Measurements from ENCODE around the gene C4B.
A peak's percentile ranks its signal among the peaks of the same experiment; 100 is the strongest.
"Not testable (repeated sequence)": the region's sequence is repeated elsewhere in the genome, so short reads cannot be mapped to it uniquely, and the experiment has no call there.

C4B gene

DNA sequence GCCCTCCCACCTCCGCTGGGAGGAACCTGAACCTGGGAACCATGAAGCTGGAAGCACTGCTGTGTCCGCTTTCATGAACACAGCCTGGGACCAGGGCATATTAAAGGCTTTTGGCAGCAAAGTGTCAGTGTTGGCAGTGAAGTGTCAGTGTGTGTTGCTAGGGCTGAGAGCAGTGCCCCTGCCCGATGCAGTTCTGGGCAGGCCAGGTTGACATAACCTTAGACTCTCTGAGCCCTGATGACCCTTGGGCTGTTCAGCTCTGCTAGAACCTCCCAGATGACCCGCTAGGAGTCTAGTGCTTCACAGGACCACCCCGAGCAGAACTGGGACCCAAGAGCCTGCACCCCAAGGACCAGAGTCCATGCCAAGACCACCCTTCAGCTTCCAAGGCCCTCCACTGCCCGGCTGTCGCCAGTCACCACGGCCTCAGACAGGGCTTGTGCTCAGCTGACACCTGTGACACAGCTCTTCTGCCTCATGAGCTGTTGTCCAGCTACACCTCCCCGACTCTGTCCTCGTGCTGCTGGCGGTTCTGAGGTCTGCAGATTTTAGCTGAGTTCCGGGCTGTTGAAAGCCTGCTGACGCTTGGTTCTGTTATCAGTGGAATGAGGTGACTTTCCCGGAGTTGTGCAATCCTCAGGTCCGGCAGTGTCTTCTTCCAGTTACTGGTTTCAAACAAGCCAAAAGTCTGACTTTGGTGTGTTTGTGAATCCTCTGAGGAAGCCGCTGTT is 20.9 kb downstream of the C4B start:
- DNase-seq (ENCODE audit: low read depth in 2 of 2), result not testable (repeated sequence)

DNA sequence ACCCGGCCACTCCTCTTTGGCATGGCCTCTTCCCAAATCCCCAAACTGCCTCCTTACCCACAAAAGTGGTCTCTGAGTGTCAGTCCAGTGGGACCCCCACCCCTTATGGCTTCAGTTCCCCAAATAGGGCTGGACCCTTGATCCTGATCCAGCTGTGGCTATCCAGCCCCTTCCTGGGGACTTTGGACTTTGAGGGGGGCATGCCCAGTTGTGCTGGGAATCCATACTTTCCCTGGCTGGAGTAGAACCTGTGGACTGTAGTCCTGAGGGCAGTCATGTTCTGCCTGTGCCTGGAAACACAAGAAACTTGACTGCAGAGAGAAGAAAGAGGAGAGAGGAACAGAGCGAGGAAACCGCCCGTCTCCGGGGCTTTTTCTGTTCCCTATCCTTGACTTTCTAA is 22.5 kb downstream of the C4B start:
- not testable (repeated sequence) for DNase-seq (ENCODE audit: low read depth in 2 of 2)

DNA sequence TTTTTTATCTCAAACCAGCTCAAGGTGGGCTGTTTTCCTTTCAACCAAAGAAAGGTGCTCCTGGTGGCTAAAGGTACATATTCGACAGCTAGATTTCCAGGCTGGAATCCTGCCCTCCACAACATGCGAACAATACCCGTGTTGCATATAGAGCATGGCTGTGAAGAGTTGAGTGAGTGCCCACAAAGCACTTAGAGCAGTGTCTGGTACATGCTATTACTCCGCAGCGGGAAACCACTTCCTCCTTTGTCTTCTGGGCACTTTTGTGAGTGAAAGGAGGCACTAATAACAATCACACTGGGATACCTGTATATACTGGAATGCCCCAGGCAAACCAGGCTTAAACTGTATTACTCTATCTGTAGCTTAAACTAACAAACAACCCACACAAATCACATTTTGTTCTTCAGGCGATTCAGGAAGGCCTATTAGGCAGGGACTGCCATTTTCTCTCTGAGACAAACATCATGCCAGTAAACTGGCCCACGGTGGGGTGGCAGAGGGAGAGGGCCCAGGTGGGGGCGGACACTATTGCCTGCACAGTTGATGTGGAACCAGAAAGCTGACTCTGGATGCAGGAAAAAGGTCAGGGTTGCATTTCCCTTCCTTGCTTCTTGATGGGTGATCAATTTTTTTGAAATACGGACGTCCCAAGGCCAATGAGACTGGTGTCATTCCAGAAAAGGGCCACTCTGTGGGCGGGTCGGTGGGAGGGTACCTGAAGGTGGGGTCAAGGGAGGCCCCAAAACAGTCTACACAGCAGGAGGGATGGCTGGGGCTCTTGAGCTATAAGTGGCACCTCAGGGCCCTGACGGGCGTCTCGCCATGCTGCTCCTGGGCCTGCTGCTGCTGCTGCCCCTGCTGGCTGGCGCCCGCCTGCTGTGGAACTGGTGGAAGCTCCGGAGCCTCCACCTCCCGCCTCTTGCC is 23.3 kb downstream of the C4B start, which contains the start of gene CYP21A2:
TSS of gene CYP21A2 (plus strand) at position 818 of the 927 bp plus-strand sequence. CDS start at position 826, 8 bp downstream.
- not testable (repeated sequence) for DNase-seq (ENCODE audit: low read depth in 2 of 2)

DNA sequence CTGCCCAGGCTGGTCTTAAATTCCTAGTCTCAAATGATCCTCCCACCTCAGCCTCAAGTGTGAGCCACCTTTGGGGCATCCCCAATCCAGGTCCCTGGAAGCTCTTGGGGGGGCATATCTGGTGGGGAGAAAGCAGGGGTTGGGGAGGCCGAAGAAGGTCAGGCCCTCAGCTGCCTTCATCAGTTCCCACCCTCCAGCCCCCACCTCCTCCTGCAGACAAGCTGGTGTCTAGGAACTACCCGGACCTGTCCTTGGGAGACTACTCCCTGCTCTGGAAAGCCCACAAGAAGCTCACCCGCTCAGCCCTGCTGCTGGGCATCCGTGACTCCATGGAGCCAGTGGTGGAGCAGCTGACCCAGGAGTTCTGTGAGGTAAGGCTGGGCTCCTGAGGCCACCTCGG is 24.3 kb downstream of the C4B start:
- DNase-seq (ENCODE audit: low read depth in 2 of 2), result not testable (repeated sequence)

DNA sequence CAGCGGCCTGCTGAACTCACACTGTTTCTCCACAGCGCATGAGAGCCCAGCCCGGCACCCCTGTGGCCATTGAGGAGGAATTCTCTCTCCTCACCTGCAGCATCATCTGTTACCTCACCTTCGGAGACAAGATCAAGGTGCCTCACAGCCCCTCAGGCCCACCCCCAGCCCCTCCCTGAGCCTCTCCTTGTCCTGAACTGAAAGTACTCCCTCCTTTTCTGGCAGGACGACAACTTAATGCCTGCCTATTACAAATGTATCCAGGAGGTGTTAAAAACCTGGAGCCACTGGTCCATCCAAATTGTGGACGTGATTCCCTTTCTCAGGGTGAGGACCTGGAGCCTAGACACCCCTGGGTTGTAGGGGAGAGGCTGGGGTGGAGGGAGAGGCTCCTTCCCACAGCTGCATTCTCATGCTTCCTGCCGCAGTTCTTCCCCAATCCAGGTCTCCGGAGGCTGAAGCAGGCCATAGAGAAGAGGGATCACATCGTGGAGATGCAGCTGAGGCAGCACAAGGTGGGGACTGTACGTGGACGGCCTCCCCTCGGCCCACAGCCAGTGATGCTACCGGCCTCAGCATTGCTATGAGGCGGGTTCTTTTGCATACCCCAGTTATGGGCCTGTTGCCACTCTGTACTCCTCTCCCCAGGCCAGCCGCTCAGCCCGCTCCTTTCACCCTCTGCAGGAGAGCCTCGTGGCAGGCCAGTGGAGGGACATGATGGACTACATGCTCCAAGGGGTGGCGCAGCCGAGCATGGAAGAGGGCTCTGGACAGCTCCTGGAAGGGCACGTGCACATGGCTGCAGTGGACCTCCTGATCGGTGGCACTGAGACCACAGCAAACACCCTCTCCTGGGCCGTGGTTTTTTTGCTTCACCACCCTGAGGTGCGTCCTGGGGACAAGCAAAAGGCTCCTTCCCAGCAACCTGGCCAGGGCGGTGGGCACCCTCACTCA is 25.0 kb downstream of the C4B start:
- DNase-seq (ENCODE audit: low read depth in 2 of 2), result not testable (repeated sequence)

DNA sequence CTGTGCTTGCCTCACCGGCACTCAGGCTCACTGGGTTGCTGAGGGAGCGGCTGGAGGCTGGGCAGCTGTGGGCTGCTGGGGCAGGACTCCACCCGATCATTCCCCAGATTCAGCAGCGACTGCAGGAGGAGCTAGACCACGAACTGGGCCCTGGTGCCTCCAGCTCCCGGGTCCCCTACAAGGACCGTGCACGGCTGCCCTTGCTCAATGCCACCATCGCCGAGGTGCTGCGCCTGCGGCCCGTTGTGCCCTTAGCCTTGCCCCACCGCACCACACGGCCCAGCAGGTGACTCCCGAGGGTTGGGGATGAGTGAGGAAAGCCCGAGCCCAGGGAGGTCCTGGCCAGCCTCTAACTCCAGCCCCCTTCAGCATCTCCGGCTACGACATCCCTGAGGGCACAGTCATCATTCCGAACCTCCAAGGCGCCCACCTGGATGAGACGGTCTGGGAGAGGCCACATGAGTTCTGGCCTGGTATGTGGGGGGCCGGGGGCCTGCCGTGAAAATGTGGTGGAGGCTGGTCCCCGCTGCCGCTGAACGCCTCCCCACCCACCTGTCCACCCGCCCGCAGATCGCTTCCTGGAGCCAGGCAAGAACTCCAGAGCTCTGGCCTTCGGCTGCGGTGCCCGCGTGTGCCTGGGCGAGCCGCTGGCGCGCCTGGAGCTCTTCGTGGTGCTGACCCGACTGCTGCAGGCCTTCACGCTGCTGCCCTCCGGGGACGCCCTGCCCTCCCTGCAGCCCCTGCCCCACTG is 25.9 kb downstream of the C4B start:
- not testable (repeated sequence) for DNase-seq (ENCODE audit: low read depth in 2 of 2)

DNA sequence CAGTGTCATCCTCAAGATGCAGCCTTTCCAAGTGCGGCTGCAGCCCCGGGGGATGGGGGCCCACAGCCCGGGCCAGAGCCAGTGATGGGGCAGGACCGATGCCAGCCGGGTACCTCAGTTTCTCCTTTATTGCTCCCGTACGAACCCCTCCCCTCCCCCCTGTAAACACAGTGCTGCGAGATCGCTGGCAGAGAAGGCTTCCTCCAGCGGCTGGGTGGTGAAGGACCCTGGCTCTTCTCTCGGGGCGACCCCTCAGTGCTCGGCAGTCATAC is 26.4 kb downstream of the C4B start:
- DNase-seq (ENCODE audit: low read depth in 2 of 2), result not testable (repeated sequence)

DNA sequence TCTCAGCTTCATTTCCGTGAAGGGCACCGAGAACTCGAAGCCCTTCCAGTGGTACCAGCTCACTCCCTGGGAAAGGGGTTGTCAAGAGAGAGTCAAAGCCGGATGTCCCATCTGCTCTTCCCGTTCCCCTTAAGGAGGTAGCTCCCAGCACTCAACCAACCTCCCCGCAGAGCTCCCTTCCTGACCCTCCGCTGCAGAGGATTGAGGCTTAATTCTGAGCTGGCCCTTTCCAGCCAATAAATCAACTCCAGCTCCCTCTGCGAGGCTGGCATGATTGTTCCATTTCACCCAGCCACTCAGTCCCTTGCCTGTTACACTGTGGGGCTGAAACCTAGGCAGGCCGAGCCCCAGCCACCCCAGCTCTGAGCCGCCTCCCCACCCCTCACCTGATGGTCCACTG is 26.8 kb downstream of the C4B start:
- not testable (repeated sequence) for DNase-seq (ENCODE audit: low read depth in 2 of 2)

DNA sequence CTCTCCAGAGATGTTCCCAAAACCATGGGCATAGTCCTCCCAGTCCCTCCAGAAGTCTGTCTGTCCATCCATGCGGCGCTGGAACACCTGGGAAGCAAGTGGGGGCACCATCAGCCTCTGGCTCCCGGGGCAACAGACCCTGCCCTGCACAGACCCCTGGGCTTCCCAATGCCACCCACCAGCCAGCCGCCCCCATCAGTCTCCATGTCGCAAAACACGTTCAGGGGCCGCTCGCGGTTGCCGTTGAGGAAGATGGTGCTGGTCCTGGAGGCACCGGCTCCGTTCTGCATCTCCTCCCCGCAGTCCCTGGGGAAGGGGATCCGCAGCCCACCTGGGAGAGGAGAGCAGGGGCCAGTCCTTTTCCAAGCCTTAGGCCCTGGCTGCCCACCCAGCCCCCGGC is 27.7 kb downstream of the C4B start:
- DNase-seq (ENCODE audit: low read depth in 2 of 2), result not testable (repeated sequence)

DNA sequence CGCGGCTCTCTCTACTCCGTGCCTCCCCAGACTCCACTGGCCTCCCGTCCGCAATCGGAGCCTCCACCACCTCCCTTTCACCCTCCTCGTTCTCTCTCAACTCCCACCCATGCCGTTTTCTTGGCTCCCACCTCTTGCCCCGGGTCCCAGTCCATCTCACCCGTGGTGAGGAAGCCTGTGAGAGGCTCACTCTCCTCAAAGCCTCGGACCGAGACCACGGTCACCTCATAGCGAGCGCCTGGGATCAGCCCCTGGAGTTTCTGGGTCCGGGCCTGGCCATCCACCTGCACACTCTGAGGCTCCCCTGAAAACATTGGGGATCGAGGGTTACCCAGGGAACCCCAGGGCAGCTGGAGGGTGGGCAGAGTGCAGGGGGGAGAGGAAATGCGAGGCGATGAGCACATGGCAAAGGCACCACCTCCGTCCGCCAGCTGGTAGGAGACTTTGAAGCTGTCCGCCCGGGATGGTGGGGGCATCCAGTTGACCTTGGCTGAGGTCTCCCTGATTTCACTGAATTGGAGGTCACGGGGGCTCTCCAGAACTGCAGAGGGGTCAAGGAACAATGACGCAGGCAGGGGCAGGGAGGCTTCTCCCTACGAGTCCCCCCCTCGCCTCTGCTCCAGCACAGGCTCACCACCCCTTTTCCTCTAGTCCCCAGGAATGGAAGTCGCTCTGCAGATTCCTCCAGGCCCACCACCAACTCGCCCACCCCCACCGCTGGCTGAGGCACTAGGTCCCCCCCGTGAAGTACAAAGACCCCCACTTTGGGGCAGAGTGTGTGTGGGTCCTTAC is 29.2 kb downstream of the C4B start:
- DNase-seq (ENCODE audit: low read depth in 2 of 2), result not testable (repeated sequence)

DNA sequence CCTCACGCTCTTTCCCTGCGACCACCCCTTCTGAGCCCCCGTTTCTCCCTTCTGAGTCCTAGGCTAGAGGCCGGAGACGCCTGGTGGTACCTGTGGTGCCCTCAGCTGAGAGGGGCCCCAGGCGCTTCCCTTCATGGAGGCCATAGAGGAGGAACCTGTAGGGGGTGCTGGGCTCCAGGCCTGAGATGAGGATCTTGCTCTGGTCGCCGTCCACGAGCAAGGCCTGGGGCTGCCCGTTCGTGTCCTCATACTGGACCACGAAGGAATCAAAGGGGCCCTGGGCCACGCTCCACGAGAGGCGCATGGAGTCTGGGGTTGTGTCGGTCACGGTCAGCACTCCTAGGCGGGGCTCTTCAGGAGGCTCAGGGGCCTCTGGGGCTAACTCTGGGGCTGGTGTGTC is 30.3 kb downstream of the C4B start:
- DNase-seq (ENCODE audit: low read depth in 2 of 2), result not testable (repeated sequence)

DNA sequence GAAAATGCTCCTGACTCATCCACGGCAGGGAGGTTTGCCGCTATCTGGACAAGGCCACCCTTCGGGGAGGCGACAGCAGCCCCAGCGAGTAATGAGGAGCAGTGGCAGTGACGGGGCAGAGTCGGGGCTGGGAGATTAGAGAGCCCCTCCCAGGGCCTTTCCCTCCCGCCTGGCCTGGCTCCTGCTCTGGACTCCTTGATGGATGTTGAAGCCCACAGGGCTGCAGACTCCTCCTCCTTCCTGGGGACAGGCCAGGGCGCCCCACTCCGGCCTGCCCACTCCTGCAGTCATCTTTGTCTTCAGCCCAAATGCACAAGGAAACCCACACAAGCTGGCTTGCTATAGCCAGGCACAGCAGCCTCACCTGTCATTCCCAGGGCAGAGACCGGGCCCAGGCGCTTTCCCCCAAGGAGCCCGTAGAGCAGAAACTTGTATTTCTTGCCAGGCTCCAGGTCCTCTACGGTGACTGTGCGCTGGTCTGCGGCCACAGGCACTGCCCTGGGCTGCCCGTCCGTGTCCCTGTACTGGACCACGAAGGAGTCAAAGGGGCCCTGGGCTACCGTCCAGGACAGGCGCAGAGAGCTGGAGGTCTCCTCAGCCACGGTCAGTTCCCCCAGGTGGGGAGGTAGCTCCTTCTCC is 31.3 kb downstream of the C4B start:
- no peak for DNase-seq (ENCODE audit: low read depth in 2 of 2)

DNA sequence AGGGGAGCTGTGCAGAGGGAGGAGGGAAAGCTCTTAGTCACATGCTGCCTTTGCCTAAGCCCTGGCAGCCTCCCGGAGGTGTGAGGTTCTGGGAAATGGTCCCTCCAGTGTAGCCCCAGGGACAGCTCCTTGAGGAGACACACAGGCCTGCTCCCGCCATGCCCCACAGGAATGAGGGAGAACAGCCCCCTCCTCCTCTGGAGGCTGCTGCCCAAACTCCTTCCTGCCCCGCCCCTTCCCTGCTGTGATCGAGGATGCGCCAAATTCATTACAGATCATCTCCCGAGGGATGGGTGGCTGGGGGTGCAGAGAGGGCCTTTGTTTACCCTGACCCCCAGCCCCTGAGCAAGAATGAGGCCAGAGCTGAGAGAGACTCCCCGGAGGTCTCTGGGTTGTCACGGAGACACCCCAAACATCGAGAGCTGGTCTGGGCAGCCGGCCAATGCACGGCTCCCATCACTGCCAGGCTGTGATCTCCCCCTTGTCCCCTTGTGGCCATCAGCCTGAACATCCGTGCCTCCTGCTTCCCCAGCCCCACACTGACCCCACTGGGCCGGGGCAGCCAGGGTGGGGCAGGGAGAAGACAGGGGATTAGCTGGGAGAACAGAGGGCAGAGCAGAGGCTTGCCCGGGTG is 32.0 kb downstream of the C4B start:
- DNase-seq (ENCODE audit: low read depth in 2 of 2), result no peak

DNA sequence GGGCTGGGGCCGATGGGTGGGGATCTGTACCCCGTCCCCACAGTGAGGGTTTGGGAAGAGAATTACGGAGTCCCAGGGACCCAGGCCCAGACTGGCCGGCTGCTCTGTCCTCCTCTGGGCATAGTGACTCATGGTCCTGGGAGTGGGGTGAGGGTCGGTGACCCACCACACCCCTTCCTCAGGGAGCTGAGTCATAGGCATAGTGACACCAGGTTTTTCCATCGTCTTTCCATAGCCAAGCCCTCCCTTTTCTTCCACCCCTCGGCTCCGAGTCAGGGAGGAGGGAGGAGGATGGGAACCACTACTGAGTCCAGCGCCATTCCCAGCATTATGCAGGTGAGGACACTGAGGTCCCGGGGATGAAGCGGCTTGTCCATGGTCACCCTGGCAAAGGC is 32.5 kb downstream of the C4B start:
- DNase-seq (ENCODE audit: low read depth in 2 of 2), result no peak

DNA sequence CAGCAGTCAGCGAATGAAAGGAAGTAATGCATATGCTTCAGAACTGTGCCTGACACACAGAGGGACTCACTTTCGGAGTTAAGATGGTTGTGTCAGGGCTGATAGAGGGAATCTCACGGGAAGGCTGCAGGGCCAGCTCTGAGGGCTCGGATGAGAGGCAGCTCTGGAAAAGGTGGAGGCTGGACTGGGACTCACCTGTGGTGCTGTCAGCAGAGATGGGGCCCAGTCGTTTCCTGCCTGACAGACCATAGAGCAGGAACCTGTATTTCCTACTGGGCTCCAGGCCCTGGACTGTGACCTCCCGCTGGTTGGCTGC is 32.9 kb downstream of the C4B start:
- no peak for DNase-seq (ENCODE audit: low read depth in 2 of 2)

DNA sequence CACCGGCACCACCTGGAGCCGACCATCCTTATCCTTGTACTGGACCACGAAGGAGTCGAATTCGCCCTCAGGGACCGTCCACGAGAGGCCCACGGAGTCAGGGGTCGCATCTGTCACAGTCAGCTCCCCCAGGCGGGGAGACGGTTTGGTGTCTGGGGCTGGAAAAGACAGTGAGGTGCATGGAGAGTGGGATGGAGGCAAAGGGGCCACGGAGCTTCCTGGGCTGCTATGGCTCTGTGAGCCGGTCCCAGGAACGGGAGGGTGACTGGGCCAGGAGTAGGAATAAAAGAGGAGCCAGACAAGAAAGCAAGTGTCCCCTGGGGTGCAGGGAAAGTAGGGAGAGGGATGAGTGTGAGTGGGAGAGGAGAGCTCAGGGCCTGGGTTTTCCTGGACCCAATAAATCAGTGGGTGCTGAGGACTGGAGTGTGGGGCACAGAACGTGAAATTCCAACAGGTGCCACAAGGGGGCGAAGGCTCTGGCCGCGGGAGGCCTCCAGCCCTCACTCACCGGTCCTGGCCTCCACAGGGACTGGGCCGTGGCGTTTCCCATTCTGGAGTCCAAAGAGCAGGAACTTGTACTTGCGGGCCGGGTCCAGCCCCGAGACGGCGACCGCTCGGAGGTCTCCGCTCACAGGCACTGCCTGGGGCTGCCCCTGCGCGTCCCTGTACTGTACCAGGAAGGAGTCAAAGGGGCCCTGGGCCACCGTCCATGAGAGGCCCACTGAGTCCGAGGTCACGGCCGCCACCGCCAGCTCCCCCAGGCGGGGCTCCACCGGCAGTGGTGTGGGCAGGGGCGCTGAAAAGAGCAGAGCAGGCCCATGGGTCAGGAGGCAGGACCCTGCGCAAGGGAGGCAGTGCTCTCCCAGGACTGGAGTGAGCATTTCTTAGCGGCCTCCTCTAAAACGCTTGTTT is 33.5 kb downstream of the C4B start:
- DNase-seq (ENCODE audit: low read depth in 2 of 2), result peak; percentile 32 to 73

DNA sequence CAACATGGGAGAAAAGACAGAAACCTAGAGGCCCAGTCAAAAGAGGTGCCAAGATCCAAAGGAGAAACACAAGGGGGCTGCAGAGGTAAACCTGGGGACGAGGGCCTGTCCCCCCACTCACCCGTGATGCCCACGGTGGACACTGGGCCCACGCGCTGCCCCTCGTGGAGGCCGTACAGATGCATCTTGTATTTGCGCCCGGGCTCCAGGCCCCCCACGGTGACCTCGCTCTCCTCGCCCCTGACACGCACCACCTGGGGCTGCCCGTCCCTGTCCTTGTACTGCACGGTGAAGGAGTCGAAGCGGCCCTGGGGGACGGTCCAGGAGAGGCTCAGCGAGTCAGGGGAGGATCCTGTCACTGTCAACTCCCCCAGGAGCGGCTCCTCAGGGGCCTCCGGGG is 34.6 kb downstream of the C4B start:
- DNase-seq (ENCODE audit: low read depth in 2 of 2), result not testable (repeated sequence)

DNA sequence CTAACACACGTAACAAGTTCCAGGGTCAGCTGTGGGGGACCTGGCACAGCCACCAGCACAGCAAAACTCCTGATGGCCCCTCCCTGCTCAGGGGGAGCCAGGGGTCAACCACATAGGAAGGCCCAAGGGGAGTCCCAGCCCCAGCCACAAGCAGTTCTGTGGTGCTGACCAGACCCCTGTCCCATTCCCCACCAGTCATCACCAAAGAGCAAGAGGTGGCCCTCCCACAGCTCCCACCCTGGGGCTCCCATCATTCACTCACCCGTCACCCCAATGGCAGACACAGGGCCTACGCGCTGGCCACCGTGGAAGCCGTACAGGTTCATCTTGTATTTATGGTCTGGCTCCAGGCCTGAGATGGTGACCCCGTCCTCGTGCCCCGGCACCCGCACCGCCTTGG is 35.1 kb downstream of the C4B start:
- not testable (repeated sequence) for DNase-seq (ENCODE audit: low read depth in 2 of 2)
